NCI-H345 (cell line): Measurements from ENCODE around the gene AMN1.
"Not testable (repeated sequence)": the region's sequence is repeated elsewhere in the genome, so short reads cannot be mapped to it uniquely, and the experiment has no call there.

Experiments
- DNase-seq: peaks from one replicate; lab custom pipeline; 2025; lab: John Stamatoyannopoulos, UW

AMN1 gene

DNA sequence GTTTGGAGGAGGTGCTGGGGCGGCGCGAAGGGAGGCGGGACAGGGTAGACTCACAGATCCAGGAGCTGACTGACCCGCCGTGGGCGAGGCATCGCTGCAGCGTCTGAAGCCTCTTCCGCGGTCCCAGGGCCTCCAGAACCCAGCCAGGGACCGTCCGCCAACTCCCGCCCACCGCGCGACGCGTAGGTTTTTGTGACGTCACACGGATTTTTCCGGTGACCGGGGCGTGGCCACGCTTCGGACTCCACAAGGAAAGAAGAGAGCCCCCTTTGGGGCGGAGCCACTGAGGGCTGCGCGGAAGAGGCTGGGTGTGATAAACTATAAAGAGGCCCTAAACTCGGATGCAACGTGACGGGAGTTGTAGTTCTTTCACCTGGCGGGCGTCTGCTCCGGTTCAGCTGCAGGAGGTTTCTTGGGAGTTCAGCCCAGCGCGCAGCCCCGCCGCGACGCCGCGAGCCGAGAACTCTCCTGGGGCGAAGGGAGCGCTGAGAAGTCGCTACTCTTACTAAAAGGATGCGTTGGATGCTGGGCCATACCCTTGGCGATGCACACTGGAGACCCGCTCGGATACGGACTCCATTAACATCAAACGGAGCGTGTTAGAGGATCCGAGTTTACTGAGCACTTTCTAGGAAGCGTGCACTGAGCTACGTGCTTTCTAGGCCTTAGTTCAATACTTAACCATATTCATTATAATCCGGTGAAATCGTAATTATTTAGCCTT is at the start of gene AMN1:
AMN1 (minus strand) TSS at position 105 of the 724 bp plus-strand sequence; CDS start at position 92, 13 bp downstream.
- peak; percentile 99 for DNase-seq

DNA sequence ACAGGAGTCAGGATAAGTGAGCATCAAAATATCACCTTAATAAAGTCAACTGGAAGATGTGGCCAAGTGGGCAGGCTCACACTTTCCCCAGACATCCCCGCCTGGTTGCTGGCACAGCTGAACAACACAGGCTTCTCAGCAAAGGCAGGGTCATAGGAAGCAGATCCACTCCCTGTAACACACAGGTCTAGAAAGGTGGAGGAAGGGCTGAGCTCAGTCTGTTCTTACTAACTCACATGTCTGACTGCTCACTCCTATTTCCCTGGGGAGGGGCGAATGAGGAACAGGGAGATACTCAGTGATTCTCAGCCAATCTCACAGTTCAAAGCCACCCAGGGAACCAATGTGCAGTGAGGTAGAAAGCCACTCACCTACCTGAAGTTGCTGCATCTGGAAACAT is 45.0 kb upstream of the AMN1 start:
- DNase-seq: no peak

DNA sequence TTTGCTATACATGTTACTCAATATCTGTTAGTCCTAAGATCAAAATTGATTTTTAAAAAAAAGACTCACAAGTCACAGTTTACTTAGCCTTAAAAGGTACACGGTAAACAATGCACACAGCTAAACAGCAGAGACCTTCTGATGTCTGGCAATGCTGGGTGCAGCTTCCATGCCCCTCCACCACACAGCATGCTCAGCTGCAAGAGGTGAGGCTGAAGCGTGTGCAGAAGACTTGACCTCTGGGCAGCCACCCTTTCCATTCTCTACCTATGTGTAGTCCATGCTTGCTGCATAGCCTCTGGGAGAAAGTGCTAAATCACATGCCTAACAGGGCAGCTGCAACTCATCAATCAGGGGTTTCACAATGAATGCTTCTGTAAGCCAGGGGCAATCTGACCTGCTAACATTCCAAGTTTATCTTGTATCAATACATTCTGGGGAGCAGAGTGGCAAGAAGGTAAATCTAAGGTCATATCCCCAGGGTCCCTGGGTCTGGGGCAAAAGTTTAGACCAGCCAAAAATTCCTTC is 44.5 kb upstream of the AMN1 start:
- no peak for DNase-seq

DNA sequence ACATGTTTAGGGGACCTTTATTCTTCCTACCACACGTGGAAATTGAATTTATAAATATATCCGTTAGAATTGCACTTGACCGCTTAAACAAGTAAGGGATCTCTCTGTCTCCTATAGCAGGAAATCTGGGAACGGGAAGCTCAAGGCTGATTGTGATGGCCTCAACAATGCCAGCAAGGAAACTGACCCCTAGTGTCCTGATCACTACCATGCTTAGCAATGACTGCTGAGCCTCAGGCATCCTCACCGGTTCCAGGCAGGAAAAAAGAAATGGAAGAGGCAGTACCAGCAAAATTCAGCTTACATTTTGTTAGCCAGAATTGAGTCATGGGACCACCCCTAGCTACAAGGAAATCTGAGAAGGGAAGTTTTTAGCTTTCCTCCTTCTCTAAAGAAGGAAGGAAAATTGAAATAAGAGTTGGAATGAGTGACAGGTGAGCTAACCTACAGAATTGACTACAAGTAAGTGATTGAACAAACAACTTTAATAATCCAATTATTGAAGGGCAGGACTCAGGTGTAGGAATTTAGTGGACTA is 43.9 kb upstream of the AMN1 start:
- DNase-seq: no peak

- DNase-seq: no peak
These were observed 43.4 kb upstream of the AMN1 start for GRCh38 chr12:31772186-31772585.

DNA sequence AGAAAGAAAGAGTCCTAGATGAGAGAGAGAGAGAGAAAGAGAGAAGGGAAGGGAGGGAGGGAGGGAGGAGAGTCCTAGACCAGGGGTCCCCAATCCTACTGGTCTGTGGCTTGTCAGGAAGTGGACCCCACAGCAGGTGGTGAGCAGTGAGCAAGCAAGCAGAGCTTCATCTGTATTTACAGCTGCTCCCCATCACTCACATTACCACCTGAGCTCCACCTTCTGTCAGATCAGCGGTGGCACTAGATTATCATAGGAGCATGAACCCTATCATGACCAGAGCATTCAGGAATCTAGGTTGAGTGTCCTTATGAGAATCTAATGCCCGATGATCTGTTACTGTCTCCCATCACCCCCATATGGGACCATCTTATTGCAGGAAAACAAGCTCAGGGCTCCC is 39.2 kb upstream of the AMN1 start:
- no peak for DNase-seq

DNA sequence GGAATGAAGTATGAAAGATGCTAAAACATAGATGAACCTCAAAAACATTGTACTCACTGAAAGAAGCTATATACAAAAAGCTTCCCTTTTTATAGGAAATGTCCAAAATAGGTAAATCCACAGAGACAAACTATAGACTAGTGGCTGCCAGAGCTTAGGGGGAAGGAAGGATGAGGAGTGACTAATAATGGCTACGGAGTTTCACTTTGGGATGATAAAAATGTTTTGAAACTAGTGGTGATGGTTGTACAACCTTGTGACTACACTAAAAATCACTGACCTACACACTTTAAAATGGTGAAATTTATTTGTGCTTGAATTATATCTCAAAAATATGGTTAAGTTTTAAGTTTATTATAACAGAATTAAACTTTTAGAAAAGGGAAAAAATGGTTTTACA is 37.1 kb upstream of the AMN1 start:
- no peak for DNase-seq

DNA sequence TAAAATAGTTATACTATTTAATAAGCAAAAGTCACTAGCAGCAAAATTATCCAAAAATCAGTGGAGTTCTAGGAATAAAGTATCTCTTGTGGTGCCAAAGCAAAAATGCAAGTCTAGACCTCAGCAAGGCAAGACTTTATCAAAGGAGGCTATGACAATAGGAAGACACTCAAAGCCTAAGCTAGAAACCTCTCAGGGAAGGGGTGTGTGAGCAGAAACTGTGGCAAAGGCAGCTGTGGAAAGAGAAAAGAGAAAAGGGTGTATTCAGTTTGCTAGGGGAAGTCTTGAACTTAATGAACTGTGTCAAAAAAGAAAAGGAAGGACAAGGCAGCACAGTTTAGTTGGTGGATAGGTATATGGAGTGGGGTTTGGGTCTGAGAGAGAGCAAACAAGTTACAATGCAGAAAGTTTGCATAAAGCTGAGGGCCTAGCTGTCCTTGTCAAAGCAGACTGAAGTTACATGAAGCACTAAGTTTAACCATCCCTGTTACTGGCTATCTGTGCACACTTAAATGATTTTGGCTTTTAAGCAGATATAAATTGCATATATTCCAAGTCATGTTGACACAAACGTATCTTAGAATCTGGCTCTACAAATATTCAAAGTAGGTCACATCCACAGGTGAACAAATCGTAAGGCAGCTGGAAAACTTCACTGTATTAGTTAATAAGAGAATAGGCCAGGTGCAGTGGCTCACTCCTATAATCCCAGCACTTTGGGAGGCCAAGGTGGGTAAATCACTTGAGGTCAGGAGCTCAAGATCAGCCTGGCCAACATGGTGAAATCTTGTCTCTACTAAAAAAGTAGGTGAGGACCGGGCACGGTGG is 31.0 kb upstream of the AMN1 start:
- no peak for DNase-seq

GRCh38 chr12:31758297-31758696 is 29.5 kb upstream of the AMN1 start:
- DNase-seq: not testable (repeated sequence)

- DNase-seq: no peak
These were observed 28.2 kb upstream of the AMN1 start for GRCh38 chr12:31756977-31757420.

- DNase-seq: no peak
These were observed 23.6 kb upstream of the AMN1 start for GRCh38 chr12:31752450-31752849.

GRCh38 chr12:31751085-31751484 is 22.3 kb upstream of the AMN1 start:
- no peak for DNase-seq

DNA sequence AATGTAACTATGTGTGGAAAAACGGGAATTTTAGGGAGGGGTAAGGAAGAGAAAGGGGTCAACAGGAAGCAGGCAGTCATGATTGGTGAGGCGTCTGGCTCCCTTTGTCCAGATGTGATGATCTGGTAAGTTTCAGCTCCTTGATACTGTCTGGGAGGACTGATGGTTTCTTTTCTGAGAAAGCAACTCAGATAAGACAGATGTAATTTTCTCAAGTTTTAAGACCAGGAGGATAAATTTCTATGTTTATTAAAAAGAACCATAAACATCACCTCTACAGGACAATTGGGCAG is 21.9 kb upstream of the AMN1 start:
- DNase-seq: no peak

GRCh38 chr12:31749024-31749704 is 20.3 kb upstream of the AMN1 start:
- peak; percentile 99 for DNase-seq

DNA sequence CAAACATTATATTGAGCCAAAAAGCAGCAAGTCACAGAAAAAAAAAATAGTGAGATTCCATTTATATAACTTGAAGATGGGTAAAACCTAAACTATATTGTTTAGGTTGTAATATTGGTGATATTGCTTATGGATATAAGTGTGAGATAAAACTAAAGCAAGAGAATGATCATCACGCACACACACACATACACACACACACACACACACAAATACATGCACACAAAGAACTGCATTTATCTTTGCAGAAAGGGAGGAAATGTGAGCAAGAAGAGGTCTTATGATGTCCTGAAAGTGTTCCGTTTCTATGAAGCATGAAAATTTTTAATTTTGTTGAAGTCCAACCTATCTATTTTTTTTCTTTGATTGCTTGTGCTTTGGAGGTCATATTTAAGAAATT is 16.4 kb upstream of the AMN1 start:
- DNase-seq: no peak

DNA sequence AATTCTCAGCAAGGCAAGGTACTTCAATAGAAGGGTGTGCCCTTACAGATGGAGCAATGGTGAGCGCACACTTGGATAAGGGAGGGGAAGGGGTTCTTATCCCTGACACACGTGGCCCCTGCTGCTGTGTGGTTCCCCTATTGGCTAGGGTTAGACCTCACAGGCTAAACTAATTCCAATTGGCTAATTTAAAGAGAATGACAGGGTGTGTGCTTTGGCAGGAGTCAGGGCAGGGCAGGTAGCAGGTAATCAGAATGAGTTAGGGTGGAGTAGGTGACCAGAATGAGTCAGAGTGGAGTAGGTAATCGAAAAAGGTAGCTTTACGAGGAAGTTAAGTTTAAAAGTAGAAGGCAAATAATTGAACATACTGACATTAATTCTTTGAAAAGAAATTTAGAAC is 15.5 kb upstream of the AMN1 start:
- DNase-seq: not testable (repeated sequence)

DNA sequence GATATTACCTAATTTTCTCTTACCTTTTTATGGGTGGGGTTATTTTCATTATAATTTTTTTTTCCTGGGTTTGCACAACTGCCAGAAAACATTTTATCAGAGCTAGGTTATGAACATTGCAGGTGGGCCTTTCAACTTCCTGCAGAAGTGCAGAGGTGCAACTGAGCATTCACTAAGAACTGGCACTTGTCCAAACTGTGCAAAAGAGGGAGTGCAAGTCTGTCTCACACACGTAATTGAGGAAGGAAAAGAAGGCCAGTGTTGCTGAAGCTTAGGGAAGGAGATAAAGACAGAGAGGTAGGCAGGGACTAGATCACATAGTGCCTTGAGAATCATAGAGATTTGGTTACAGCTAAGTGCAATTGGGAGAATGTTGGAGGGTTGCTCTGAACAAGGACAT is 14.1 kb upstream of the AMN1 start:
- peak; percentile 36 for DNase-seq

DNA sequence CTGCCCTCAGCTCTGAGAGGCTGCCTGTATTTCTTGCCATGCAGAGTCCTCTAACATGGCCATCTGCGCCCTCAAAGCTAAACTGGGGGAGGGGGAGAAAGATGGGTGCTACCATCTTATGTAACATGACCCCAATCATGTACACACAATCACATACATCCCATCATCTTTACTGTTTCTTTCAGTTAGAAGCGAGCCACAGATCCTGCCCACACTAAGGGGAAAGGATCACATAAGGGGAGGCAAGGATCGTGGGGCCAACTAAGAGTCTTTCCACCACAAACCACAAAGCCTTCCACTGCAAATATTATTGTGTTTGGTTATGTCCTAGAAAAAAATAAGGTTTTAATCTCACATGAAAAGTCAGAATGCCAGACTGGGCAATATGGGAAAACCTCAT is 11.8 kb upstream of the AMN1 start:
- no peak for DNase-seq

GRCh38 chr12:31737763-31738162 is 8.9 kb upstream of the AMN1 start:
- no peak for DNase-seq

DNA sequence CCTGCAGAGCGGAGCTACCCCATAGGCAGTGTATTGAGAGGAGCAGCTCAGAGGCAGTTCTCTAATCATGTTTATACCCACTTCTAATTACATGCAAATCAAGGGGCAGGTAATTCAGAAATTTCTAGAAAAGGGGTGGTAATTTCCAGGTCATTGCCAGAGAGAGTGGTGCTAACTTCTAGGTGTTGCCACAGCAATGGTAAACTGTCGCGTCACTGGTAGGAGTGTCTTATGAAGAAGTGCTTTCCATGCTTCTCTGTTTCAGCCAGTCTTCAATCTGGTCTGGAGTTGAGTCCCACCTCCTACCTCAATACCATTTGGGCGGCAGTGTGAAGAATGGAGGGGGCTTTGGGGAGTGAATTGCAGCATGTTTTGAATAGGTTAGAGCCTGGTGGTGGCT is 8.5 kb upstream of the AMN1 start:
- DNase-seq: no peak

GRCh38 chr12:31736472-31736871 is 7.7 kb upstream of the AMN1 start:
- DNase-seq: no peak
